ENCODE data around the gene KIF24.

The KIF24 gene

DNA sequence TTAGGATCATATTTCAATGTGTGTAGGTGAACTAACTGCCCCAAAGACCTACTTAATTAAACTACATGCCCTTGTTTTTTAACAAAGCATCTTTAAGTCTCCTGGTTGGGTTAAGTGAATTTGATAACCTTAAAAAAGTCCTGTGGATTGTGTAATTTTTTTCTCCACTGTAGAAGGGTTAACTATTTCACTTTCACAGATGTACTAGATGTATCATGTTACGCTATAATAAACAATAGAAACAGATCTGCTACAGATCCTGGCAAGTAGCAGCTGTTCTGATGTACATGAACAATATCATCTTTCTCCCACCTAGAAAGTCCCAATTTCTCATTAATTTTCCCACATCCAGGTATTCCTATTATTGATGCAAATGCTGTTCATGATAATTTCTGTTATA is 18.9 kb downstream of the KIF24 start:
- TF ChIP-seq GATA2 (IDR thresholded peaks at IDR 0.05; ENCODE audit: low read depth, low read length) (no peak), GATA3 (IDR thresholded peaks at IDR 0.05; ENCODE audit: low read depth, low read length) (no peak)

GRCh38 chr9:34292552-34292951 is 36.5 kb downstream of the KIF24 start:
- no peak for TF ChIP-seq GATA3 (IDR thresholded peaks at IDR 0.05; ENCODE audit: low read depth, low read length)
- TF ChIP-seq GATA2 (IDR thresholded peaks at IDR 0.05; ENCODE audit: low read depth, low read length), result no peak

GRCh38 chr9:34291423-34291822 is 37.6 kb downstream of the KIF24 start:
- TF ChIP-seq GATA3 (IDR thresholded peaks at IDR 0.05; ENCODE audit: low read depth, low read length) (no peak), GATA2 (IDR thresholded peaks at IDR 0.05; ENCODE audit: low read depth, low read length) (no peak)

DNA sequence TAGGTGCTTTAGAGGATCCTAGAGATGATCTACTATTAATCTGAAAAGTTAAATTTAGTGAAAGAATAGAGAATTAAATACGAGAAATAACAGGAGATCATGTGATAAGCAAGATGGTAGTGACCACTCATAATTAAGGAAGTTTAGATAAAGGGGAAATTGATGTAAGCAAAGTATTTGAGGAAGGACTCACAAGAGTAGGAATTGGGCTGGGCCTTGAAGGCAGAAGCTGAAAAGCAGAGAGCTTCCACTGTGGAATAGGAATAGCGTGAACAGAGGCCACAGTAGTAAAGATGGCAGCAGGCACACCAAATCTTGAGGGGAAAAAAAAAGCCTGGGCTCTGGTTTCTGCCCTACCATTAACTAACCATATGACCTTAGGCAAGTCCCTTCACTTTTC is 38.0 kb downstream of the KIF24 start:
- TF ChIP-seq GATA2 (IDR thresholded peaks at IDR 0.05; ENCODE audit: low read depth, low read length) (no peak), GATA3 (IDR thresholded peaks at IDR 0.05; ENCODE audit: low read depth, low read length) (no peak)

GRCh38 chr9:34289159-34289558 is 39.9 kb downstream of the KIF24 start:
- TF ChIP-seq GATA2 (IDR thresholded peaks at IDR 0.05; ENCODE audit: low read depth, low read length), result no peak
- TF ChIP-seq GATA3 (IDR thresholded peaks at IDR 0.05; ENCODE audit: low read depth, low read length), result no peak

- no peak for TF ChIP-seq GATA3 (IDR thresholded peaks at IDR 0.05; ENCODE audit: low read depth, low read length)
- TF ChIP-seq GATA2 (IDR thresholded peaks at IDR 0.05; ENCODE audit: low read depth, low read length), result no peak
Measured at GRCh38 chr9:34282096-34282495, 47.0 kb downstream of the KIF24 start.

DNA sequence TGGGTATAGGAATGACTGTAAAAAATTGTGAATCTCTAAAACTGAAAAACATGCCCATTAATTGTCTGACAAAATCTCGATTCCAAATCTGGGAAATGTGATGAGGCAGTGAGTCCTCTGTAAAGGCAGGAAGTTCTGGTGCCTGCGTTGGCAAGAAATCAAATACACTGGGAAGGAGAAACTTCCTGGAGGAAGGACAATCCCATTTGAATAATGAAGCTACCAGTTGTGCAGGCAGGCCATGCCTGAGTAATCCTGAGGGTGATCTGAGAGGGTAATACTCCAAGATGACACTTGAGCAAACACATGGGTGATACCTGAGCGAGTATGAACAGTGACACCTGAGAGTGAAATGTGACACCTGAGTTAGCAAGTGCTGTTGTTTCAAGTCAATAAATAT is 49.7 kb downstream of the KIF24 start:
- TF ChIP-seq GATA2 (IDR thresholded peaks at IDR 0.05; ENCODE audit: low read depth, low read length) (no peak), GATA3 (IDR thresholded peaks at IDR 0.05; ENCODE audit: low read depth, low read length) (no peak)

Data from SH-SY5Y (cell line).